B cell (primary cell): ENCODE results near the gene RIN3.

Experiments
- CTCF ChIP-seq: fragments of 200-600 bp; IDR thresholded peaks from one replicate; pipeline ENCODE4 v1.8.0; 2022; ENCODE audit warnings: antibody characterized with exemption, mild to moderate bottlenecking
- EZH2 ChIP-seq: IDR thresholded peaks from 2 replicates; pipeline ENCODE4 v1.6.1; 2012; ENCODE audit warnings: borderline replicate concordance, low read depth, mild to moderate bottlenecking, moderate library complexity, low read length; ENCODE audit not compliant: insufficient read depth, poor library complexity, severe bottlenecking

DNA sequence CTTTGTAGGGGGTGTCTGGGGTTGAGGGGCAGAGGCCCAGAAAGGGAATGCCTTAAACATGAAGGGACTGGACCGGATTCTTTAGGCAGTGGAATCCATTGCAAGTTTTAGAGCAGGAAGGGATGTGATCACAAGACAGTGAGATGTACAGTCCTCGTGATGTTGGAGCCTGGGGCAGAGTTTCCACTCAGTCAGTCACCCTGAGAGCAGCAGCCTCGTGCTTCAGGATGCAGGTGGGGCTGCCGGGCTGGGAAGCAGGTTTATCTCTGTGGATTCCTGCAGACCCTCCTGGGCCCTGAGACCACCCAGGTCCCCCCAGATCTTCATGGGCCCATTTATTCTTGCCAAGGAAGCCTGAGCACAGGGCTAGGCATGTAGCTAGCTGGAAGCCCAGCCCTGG lies 38.5 kb downstream of the RIN3 start:
- TF ChIP-seq CTCF (no peak), EZH2 (no peak)
